H1 (cell line): ENCODE results near the gene UBB. TPM values are rescaled to one million over a fixed set of nuclear protein-coding genes. Genes with fewer than 3 reads are reported as not detected.

Experiments used
- GABPA ChIP-seq: IDR thresholded peaks from 2 replicates; pipeline ENCODE4 v1.6.1; 2011; ENCODE audit warnings: mild to moderate bottlenecking, low read length, moderate library complexity, borderline replicate concordance; ENCODE audit not compliant: insufficient read depth
- RAD21 ChIP-seq, 2 experiments: IDR thresholded peaks in 1 of 2; conservative IDR thresholded peaks in 1 of 2; 2 replicates each; pipeline ENCODE4 v1.6.1; 2011; ENCODE audit warnings: low read depth in 2 of 2, low read length in 2 of 2, improper control_type of control experiment in 1 of 2, inconsistent platforms in 1 of 2, mild to moderate bottlenecking in 1 of 2, moderate library complexity in 1 of 2
- YY1 ChIP-seq: IDR thresholded peaks from 2 replicates; pipeline ENCODE4 v1.6.1; 2011; ENCODE audit warnings: low read depth, mild to moderate bottlenecking, low read length
- polyA plus RNA-seq, 7 experiments: library from polyadenylated mRNA; depleted of rRNA in 3 of 7; stranded (reverse) in 5 of 7; unstranded in 2 of 7; fragments of >200 nt in 5 of 7; fragments of 200-250 nt in 2 of 7; gene quantifications; 1 replicate in 5 of 7; 2 replicates in 1 of 7; 4 replicates in 1 of 7; pipeline versions ENCODE4 v1.2.1 to v1.2.3, GENCODE V29; 2011 to 2013; ENCODE audit warnings: missing spikeins in 2 of 7, mixed read lengths in 2 of 7
- total RNA-seq: library from RNA; stranded (reverse); fragmentation: NEBNext Ultra II Directional; extraction: Animal tissue kit (Norgen Biotek cat#: 25700); gene quantifications from 2 replicates; pipeline ENCODE4 v1.2.1, GENCODE V29; 2021

UBB gene
- total and polyA plus RNA-seq, 2 of the 8 experiments (the other 6 are each of a cell fraction or from before 2014, with no cell fraction given): 1,597 to 1,605 TPM

GRCh38 chr17:16378636-16379282 lies 2.1 kb upstream of the UBB start (continued):
- TF ChIP-seq YY1 (no peak), GABPA (no peak), RAD21 (IDR thresholded peaks at IDR 0.05 in 1 of 2, conservative IDR thresholded peaks at IDR 0.05 in 1 of 2; ENCODE audit: low read depth in 2 of 2, low read length in 2 of 2) (no peak)
